Activated naive CD4-positive, alpha-beta T cell treated with anti-CD3 and anti-CD28 coated beads, Interleukin-2, amount 50 U/mL, for 16 hours (primary cell): ENCODE measurements around the gene RSPO4.
"Not testable (repeated sequence)": the region's sequence is repeated elsewhere in the genome, so short reads cannot be mapped to it uniquely, and the experiment has no call there.

ENCODE experiments used
- DNase-seq: peaks from one replicate; pipeline ENCODE4 v3.0.0-alpha.2; 2020

The RSPO4 gene

DNA sequence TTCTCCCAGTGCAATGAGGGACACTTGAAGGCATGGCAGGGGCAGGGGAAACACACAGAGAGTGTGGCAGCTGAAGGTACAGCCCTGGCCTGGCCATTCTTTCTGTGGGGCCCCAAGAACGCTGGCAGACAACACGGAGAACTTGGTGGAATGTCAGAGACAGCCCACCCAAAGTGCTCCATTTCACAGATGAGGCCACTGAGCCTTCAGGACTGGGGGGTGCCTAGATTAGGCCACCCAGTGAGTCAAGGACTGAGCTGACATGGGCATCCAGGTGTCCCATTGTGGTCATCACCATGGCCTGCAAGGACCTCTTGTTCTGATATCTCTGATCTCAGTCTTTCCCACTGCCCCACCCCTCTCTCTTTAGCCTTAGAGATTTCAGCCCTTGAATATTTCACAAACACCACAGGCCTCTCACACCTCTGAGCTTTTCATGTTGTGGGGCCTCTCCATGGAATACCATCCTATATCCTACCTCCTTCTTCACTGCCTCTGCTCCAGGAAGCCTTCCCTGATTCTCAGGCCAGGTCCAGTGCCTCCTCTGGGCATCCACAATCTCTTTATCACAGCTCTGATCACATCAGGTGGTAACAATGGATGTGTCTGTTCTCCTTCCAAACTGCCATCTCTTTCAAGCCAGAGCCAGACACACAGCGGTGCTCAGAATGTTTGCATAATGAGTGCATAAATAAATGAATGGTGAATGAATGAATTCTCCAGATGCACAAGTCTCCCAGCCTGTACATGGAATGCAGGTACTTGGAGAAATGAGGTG, 2.0 kb upstream of the RSPO4 start:
- DNase-seq, result no peak

DNA sequence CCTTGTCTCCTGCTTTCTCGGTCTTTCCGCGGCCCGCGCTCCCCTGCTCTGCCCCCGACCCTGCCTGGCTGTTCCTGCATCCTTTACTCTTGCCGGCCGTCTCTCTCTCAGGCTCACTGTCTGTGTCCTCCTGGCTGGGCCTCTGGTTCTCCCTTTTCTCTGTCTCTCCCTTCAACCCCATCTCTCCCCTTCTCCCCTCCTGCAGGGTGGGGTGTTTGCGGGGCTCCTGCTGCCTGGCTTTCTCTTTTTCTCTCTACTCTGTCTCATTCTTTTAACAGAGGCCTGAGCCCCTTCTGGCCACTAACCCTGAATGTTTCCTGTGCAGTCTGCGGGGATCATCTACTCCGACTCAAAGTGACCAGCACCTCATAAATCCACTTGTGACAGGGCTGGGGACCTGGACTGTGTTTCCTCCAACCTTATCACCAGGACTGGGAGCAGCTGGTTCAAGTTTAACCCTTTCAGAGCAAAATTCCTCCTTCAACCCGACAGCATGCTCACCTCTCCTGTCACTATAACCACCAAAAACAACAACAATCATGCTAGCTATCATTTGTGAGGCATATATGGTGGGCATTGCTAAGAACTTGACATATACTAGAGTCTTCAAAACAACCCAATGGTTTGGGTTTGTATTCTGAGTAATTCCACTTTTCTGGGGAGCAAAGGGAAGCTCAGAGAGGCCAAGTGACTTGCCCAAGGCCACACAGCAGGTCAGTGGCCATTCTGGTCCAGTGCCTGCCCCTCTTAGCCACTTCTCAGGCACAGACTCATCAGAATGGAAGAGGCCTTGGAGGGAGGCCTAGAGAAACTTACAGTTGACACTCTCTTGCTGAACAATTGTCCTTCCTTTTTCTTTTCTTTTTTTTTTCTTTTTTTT, 811 bp upstream of the RSPO4 start:
- DNase-seq, result no peak

DNA sequence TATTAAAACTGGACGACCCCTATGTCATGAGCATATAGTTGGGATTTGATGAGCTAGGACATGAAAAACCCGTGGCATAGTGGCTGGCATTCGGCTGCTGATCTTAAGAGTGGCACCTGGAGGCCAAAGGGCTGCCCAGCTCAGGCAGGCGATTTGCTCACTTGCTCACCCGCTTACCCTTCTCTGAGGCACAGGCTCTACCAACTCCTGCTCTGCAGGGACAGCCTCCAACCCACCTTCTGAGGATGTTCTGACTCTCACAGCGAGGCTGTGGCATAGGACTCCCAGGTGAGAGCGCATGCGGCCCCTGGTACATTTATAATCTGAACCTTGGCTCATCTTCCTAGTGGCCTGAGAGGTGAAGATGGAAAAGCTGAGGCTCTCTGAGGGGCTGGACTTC, 995 bp downstream of the RSPO4 start:
- no peak for DNase-seq

DNA sequence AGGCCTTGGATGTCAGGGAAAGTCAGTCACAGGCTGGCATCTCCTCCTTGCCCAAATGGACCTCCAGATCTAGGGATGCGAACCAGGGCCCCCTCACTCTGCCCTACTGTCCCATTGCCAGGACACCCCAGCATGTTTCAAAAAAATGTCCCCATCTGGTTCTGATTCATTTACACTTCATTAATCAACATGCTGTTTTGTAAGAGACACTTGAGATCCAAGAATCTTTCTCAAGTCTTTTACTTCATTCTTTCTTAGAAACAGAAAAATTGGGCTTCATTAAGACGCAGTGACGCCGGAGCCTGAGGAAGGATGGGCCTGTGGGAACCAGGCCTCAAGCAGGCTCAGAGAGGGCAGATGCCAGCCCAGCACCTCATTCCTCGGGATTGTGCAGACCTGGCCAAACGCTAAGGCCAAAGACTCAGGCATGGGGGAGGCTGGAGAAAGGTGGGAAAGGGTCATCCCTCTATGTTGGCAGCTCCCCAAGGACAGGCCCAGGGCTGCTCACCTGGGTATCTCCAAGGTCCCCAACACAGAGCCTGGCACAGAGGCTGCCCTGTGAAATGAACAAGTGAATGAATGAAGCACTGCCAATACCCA, 3.8 kb downstream of the RSPO4 start:
- DNase-seq, result no peak

DNA sequence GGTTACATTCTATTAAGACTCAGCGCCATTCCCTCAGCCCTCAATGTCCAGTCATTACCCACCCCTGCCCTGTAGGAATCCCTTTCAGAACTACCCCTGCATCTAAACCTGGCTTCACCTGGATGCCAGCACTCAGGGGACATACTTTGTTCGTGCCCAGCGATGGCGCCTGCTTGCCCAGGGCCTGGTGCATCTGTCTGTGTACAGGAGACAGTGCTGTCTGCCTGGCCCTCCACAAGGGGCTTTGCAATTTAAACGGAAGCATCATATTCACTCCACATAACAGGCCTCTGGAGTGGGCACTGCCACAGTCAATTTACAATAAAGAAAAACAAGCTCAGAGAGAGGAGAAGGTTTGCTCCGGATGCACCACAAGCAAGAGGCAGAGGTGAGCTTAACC, 4.6 kb downstream of the RSPO4 start:
- DNase-seq, result no peak

DNA sequence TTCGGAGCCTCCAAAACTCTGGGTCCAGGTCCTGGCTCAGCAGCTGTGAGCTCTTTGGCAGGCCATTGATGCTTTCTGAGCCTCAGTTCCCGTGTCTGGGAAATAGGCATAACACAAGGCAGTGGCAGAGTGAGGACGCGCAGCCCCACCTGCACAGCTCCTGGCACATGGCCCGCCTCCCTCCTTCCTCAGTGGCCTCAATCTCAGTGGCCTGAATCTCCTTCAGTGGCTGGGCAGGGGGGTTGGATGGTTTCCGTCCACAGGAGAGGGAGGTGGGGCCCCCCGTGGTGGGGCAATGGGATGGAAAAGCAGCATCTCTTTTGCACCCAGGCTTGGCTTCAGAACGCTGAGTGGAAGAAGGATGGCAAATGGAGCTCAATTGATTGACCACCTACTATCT, 5.1 kb downstream of the RSPO4 start:
- no peak for DNase-seq

DNA sequence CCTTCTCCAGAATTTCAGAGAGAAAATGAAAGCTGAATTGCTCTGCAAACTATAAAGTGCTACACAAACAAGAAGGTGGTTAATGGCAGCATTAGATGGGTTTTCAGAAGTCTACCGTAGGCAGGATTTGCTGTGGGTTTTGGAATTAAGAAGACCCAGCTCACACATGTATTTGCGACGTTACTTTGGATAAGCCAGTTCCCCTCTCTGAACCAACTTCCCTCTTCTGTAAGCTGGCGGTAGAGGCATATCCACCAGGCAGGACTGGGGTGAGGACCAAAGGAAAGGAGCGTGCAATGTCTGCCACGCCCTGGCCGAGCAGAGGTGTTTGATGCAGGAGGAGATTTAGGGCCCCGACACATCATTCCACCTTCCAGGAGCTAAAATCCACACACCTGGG, 6.9 kb downstream of the RSPO4 start:
- DNase-seq, result no peak

DNA sequence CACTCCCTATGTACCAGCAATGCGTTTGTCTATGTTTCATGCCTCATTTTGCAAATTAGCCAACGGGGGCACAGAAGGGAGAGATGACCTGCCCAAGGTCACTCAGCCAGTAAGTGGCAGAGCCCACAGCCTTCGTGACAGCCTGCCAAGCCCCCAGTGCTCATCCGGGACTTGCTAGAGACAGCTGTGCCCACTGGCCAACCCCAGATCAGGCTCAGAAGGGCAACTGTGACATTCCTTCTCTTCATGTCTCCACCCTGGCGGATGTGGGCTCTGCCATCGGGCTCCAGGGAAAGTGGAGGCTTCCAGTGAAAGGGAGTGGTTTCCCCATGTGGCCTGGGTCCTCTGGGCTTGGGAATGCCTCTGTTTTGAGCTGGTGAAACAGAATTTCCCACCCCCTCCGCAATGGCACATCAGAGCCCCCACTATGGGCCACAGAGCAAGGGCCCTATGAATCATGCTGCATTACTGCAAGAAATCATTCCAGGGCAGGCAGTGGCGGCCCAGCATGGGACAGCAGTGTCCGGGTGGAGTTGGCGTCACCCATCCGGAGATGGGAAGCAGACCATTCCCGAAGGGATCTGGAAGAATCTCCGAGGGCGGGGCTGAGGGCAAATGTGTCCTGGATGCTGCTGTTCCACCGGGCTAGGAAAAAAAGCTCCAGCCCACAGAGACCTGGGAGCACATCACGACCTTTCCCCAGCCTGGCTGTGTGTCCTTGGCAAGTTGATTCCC, 9.1 kb downstream of the RSPO4 start:
- DNase-seq, result no peak

DNA sequence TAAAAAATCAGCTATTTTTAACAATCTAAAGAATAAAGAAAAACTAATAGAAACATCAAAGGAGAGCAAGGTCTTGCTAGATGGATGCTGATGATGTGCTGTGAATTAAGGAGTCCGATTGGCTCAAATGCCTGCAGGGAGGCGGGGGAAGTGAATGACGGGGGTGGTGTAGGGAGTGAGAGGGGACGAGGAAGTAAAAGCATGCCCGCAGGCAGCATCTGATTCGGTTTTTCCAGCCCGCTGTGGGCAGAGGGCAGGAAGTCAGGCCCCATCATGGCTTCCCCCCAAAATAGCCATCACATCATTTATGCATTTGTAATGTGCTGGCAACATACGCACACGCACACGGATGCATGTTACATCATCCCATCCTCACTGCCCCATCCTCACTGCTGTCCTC, 10.3 kb downstream of the RSPO4 start:
- DNase-seq, result no peak

DNA sequence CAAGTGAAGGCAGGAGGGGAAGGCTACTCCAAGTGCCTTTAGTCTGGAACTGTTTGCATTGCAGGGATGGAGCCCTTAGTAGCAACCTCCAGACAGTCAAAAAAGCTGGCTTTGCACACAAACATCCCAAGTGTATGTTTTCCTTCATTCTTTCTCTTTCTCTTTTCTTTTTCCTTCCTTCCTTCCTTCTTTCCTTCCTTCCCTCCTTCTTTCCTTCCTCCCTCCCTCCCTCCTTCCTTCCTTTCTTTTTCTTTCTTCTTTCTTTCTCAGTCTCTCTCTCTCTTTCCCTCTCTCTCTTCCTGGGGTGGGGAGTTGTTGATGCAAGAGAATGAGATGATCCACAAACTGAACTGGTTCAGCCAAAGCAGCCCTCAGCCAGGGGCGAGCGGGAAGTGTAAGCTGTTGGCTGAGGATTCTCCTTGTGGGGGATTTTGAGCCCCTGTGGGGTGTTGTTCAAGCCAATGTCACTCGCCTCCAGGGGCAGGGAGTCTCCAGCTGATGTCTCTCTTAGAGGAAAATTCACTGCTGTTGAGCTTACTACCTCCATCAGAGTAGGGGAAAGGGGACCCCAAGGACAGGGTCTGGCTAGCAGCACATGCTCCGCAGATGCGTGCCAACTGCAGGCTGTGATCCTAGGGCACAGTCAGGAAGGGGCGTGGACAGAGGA, 11.7 kb downstream of the RSPO4 start:
- DNase-seq, result no peak

DNA sequence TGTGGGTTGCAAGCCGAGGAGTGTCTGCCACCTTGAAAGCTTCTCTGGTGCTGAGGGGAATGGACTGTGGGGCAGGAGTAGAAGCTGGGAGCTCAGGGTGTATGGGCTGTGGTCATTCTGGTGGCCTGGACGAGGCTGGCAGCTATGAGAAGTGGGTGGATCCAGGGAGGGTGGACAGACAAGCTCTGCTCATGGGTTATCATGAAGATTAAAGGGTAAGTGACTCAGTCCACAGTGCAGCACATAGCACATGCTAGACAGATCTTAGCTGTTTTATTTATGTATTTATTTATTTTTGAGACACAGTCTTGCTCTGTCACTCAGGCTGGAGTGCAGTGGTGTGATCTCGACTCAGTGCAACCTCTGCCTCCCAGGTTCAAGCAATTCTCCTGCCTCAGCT, 13.8 kb downstream of the RSPO4 start:
- DNase-seq, result no peak

DNA sequence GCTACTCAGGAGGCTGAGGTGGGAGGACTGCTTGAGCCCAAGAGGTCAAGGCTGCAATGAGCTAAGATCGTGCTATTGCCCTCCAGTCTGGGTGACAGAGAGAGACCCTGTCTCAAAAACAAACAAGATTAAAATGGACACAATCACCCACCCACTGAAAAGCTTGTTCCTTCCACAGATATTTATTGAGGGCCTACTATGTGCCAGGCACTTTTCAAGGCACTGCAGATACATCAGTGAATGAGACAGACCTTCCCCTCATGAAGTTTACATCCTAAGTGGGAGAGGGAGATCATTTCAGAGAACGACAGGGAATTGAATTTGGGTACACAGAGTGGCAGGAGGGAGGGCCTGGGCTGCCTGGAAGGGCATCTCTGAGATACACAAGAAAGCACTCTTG, 14.4 kb downstream of the RSPO4 start:
- no peak for DNase-seq

DNA sequence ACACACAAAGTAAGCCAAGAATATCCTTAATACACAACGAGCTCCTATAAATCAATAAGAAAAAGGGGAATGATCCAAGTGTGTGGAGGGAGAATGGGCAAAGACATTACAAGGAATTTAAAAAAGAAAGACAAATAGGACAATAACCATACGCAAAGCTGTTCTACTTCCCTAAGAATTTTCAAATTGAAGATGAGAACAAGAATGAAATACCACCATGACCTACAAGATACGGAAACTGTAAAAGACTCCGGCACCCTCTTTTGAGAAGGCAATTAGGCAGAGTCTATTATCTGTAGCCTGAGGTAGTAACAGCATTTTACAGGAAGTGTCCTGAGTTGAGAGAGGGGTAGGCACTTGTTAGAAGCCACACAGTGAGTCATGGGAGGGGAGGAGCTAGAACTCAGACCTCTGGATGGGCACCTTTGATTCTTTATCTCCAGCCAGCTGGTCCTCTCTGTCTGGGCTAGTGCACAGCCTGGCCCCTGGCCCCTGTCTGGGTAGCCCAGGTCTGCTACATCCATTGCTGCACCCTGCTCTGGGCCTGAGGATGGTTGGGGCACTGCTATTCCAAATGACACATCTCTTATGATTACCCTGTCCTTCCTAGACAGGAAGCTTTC, 15.3 kb downstream of the RSPO4 start:
- no peak for DNase-seq

DNA sequence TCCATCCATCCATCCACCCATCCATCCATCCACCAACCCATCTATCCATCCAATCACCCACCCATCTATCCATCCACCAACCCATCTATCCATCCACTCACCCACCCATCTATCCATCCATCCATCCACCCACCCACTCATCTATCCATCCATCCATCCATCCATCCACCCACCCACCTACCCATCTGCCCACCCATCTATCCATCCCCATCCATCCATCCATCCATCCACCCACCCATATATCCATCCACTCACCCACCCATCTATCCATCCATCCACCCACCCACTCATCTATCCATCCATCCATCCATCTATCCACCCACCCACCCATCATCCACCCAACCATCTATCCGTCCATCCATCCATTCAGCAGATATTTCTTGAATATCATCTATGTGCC, 17.1 kb downstream of the RSPO4 start:
- not testable (repeated sequence) for DNase-seq

DNA sequence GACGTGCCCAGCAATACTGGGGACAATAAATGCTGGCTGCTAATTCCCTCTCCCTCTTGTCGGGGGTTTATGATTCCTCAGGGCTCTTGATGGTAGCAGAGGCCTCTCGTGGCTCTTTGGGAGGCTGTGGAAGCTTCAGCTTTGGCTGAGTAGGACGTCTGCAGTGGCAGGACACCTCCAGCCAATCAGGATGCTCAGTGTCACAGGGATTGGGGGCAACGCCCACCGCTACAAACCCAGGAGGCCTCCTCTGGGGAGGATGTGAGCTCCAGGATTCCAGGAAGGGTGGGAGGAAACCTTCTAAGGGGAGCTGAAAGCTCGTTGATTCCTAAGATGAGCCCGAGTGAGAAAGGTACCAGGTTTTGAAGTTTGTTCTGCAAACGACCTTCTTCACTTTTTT, 19.4 kb downstream of the RSPO4 start:
- DNase-seq, result no peak

DNA sequence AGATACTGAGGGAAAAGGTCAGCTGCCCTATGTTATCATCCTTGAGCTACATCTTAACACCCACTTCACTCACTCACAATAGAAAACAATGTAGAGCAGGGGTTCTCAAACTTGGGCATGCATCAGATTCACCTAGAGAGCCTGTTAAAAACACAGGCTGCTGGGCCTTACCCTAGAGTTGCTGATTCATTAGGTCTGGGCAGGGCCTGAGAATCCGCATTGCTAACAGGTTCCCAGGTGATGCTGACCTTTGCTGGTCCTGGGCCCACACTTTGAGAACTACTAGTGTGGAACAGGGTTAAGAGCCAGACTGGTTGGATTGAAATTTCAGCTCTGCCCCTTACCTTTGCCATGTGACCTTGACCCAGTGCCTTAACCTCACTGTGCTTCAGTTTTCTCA, 25.1 kb downstream of the RSPO4 start:
- no peak for DNase-seq

DNA sequence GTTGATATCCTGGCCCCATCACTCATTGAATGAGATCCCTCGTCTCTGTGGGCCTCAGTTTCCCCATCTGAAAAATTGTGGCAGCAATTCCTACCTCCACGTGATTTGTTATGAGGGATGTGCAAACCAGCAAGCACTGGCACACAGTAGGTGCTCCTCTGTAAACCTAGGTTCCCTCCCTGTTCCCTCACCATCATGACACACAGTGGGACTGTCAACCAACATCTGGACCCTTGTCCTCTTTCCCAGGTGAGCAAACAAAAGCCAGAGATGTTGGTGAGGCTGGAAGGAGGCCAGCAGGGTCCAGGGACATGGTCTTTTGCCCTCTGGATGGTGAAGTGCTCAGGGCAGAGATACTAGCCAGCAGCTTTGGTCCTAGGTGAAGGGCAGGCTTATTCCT, 26.1 kb downstream of the RSPO4 start:
- DNase-seq, result no peak

DNA sequence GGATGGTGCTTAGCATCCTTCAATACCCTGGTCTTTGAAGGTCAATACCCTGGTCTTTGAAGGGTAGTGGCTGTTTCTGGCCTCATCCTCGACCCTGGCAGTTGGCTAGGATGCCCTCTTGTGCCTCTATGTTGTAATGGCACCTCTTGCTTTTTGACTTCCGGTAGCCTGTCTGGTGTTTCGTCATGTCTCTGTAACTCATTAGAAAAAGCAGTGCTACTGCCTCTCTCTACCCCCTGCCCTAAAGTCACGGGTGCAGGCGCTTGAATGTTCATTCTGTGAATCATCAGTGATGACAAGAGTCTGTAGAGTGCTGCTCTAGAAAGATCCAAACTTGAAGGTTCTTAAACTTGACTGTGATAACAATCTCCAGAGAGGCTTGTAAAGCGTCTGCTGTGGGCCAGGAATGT, 28.3 kb downstream of the RSPO4 start:
- DNase-seq, result peak; percentile 18

DNA sequence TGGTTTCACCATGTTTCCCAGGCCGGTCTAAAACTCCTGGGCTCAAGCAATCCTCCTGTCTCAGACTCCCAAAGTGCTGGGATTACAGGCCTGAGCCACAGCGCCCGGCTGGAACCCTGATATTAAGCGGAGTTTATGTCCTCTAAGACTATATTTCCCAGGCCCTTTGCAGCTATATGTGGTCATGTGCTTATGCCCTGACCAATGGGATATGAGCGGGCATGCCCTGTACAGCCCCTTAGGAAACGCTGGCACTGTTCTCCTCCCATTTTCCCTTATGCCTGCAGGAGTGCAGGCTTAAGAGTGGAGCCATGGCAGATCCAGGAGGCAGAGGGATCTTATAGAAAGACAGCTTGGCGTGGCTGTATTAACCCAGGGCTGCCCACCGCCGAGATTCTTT, 29.9 kb downstream of the RSPO4 start:
- DNase-seq, result no peak

DNA sequence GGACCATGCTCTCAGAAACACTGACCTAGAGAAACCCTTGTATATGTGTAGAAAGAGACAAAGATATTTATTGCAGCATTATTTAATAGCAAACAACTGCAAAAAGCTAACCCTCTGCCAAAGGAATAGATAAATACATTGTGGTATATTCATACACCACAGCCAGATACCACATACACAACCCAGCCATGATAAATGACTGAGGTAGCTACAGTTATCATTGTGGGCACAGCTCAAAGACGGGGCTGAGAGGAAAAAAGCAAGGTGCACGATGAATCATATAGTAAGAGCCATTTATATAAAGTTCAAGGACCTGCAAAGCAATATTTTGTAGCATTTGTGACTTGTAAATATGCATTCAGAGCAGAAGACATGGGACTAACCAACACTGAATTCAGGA, 30.8 kb downstream of the RSPO4 start:
- no peak for DNase-seq

DNA sequence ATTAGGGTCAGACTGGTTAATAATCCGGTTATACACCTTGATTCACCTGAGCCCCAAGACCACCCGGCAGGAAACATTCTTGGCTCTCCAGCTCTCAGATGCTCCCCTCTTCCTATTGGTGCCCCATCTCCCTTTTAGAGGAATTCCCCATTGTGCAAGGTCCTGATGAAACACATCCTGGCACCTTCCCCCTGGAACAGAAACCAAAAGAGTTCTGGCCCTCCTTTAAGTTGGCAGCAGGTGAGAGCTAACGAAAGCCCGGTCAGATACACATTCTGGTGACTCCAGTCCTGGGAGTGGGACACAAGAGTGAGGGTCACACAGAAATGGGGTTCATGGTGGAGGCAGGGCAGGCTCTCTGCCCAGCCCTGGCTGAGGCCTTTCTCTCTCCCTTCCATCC, 32.2 kb downstream of the RSPO4 start:
- no peak for DNase-seq
